SK-N-SH (cell line): ENCODE data around the gene LGALS9C. TPM values are rescaled to one million over a fixed set of nuclear protein-coding genes. Genes with fewer than 3 reads are reported as not detected.
"Not testable (repeated sequence)": the region's sequence is repeated elsewhere in the genome, so short reads cannot be mapped to it uniquely, and the experiment has no call there.

Source experiments
- CTCF ChIA-PET: fragments of 300-600, 350-600 bp; formaldehyde crosslinking; extraction: SDS; loops from one replicate; lab custom pipeline; 2021; lab: Yijun Ruan, JAX
- POLR2A ChIA-PET: fragments of 350-600 bp; sonication (Branson Sonifier 250); formaldehyde crosslinking; extraction: SDS; loops from one replicate; lab custom pipeline; 2020; ENCODE audit warnings: antibody characterized with exemption, inconsistent platforms; lab: Yijun Ruan, JAX
- DNase-seq: peaks from one replicate; pipeline ENCODE4 v3.0.0; 2012
- H2AFZ ChIP-seq: fragments of 200-600 bp; sonication (generic); 2 replicates; pipeline ENCODE4 v1.8.1; 2016; ENCODE audit warnings: antibody characterized with exemption, mild to moderate bottlenecking, low read depth
- H3F3A ChIP-seq: fragments of 200-600 bp; sonication (generic); replicated peaks from 2 replicates; pipeline ENCODE3; 2016; ENCODE audit warnings: antibody characterized with exemption, mild to moderate bottlenecking; ENCODE audit not compliant: insufficient read depth
- H3K27ac ChIP-seq, 2 experiments: fragments of 200-500 bp in 1 of 2; fragments of 200-600 bp in 1 of 2; sonication (Bioruptor generic) in 1 of 2; sonication (generic), shearing (Covaris generic) in 1 of 2; 2 replicates each; pipeline versions ENCODE4 v1.5.1 to v1.6.1; 2014 to 2016; ENCODE audit warnings: low read depth in 2 of 2, inconsistent platforms in 1 of 2, low read length in 1 of 2, mild to moderate bottlenecking in 1 of 2, mixed read lengths in 1 of 2
- H3K27me3 ChIP-seq: fragments of 200-600 bp; sonication (generic), shearing (Covaris generic); 2 replicates; pipeline ENCODE4 v1.6.1; 2016; ENCODE audit warnings: mixed run types; ENCODE audit not compliant: insufficient read depth
- H3K36me3 ChIP-seq, 2 experiments: fragments of 200-500 bp in 1 of 2; fragments of 200-600 bp in 1 of 2; sonication (Bioruptor generic) in 1 of 2; sonication (generic) in 1 of 2; replicated peaks in 1 of 2; 2 replicates each; pipeline versions ENCODE3 to v1.5.1; 2014 to 2016; ENCODE audit warnings: low read length in 1 of 2, mild to moderate bottlenecking in 1 of 2; ENCODE audit not compliant: insufficient read depth in 2 of 2, control insufficient read depth in 1 of 2
- H3K4me1 ChIP-seq, 2 experiments: fragments of 200-500 bp in 1 of 2; fragments of 200-600 bp in 1 of 2; sonication (Bioruptor generic) in 1 of 2; sonication (generic), shearing (Covaris generic) in 1 of 2; 2 replicates each; pipeline versions ENCODE4 v1.5.1 to v1.6.1; 2014 to 2016; ENCODE audit warnings: low read depth in 1 of 2, low read length in 1 of 2, mixed run types in 1 of 2; ENCODE audit not compliant: insufficient read depth in 2 of 2, control insufficient read depth in 1 of 2
- H3K4me2 ChIP-seq: fragments of 200-600 bp; sonication (generic), shearing (Covaris generic); 2 replicates; pipeline ENCODE4 v1.6.1; 2017; ENCODE audit warnings: mixed run types
- H3K4me3 ChIP-seq, 2 experiments: fragments of 200-500 bp in 1 of 2; fragments of 200-600 bp in 1 of 2; sonication (Bioruptor generic) in 1 of 2; sonication (generic), shearing (Covaris generic) in 1 of 2; 2 replicates each; pipeline versions ENCODE4 v1.5.1 to v1.8.1; 2014 to 2016; ENCODE audit warnings: low read depth in 2 of 2, inconsistent platforms in 1 of 2, low read length in 1 of 2, mild to moderate bottlenecking in 1 of 2, mixed read lengths in 1 of 2, moderate library complexity in 1 of 2
- H3K79me2 ChIP-seq: fragments of 200-600 bp; sonication (generic); 2 replicates; pipeline ENCODE4 v1.8.1; 2017; ENCODE audit warnings: mild to moderate bottlenecking; ENCODE audit not compliant: insufficient read depth
- H3K9ac ChIP-seq: fragments of 200-600 bp; sonication (generic); 2 replicates; pipeline ENCODE4 v1.6.1; 2017; ENCODE audit warnings: mixed run types
- H3K9me2 ChIP-seq: fragments of 200-600 bp; sonication (generic); 2 replicates; pipeline ENCODE4 v1.6.1; 2017; ENCODE audit warnings: mixed run types
- H3K9me3 ChIP-seq: fragments of 200-600 bp; sonication (generic); 2 replicates; pipeline ENCODE4 v1.6.1; 2017; ENCODE audit warnings: mixed run types, mild to moderate bottlenecking, moderate library complexity
- H4K20me1 ChIP-seq: fragments of 200-600 bp; sonication (generic); 2 replicates; pipeline ENCODE4 v1.6.1; 2017; ENCODE audit warnings: mild to moderate bottlenecking, mixed run types; ENCODE audit not compliant: insufficient read depth
- WGBS: methylation state at CpG from one replicate; pipeline ENCODE4 v1.1.6; 2017; ENCODE audit warnings: low lambda C conversion rate; 5-methylcytosine and 5-hydroxymethylcytosine counted together
- polyA plus RNA-seq, 3 experiments: library from polyadenylated mRNA; depleted of rRNA; stranded (reverse); fragments of >200 nt; gene quantifications; 2 replicates each; pipeline ENCODE4 v1.2.3, GENCODE V29; 2012

The LGALS9C gene
- polyA plus RNA-seq, 1 of the 3 experiments (the other 2 are of a cell fraction), result not detected

DNA sequence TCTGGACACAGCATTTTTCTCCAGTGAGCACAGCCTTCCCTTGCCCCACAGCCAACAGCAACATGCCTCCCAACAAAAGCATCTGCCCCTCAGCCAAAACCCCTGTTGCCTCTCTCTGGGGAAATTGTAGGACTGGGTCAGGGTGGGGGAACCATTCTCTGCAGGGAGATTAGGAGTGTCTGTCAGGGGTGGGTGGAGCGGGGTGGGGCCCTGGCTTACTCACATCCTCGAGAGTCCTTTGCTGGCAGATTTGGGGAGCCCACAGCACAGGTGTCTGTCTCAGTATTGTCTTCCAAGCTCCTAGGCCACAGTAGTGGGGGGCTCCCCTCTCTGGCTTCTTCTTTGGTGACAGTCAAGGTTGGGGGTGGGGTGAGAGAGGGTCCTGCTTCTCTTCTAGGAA is 28.3 kb upstream of the LGALS9C start:
- H3K79me2 ChIP-seq, H3F3A ChIP-seq, H3K4me1 ChIP-seq, DNase-seq, H3K4me2 ChIP-seq, H3K9ac ChIP-seq, H3K9me2 ChIP-seq, H4K20me1 ChIP-seq, CTCF ChIA-PET, H3K36me3 ChIP-seq, POLR2A ChIA-PET, H3K9me3 ChIP-seq, H3K27ac ChIP-seq, H3K27me3 ChIP-seq, H2AFZ ChIP-seq, H3K4me3 ChIP-seq: not testable (repeated sequence)
- WGBS, result no CpG with 5 or more reads among the region's 2 CpGs

DNA sequence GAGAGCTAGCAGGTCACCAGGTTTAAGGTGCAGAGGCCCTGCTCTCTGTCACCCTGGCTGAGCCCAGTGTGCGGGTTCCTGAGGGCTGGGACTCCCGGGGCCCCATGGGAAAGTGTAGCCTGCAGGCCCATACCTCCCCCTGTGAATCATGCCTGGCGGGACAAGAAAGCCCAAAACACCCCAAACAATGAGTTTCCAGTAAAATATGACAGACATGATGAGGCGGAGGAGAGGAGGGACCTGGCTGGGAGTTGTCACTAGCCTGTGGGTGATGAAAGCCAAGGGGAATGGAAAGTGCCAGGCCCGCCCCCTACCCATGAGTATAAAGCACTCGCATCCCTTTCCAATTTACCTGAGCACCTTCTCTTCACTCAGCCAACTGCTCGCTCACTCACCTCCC is 26.8 kb upstream of the LGALS9C start:
- H3F3A ChIP-seq, H3K4me2 ChIP-seq, H3K9me2 ChIP-seq, H3K4me3 ChIP-seq, H3K27ac ChIP-seq, H4K20me1 ChIP-seq, H3K27me3 ChIP-seq, CTCF ChIA-PET, H3K36me3 ChIP-seq, DNase-seq, H3K79me2 ChIP-seq, POLR2A ChIA-PET, H3K9ac ChIP-seq, H3K4me1 ChIP-seq, H3K9me3 ChIP-seq, H2AFZ ChIP-seq: not testable (repeated sequence)
- 83% methylated on average over 1 of the region's 7 CpGs for whole genome bisulfite sequencing

DNA sequence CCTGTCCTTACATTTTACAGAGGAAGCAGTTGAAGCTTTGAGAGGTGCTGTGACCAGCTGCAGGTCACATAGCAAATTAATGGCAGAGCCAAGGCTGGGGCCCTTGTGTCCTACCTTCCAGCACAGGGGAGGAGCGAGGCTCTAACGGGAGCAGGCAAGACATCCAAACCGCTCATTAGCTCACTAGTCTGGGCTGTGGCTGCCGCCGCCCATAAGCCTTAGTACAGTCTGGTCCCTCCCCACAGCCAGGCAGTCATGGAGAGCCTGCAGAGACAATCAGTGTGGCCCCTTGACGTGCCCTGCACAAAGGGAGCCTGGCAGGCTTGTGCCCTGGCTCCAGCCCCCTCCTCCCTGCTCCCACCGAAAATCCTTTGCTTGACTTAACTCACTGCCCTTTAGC is 25.6 kb upstream of the LGALS9C start:
- POLR2A ChIA-PET, CTCF ChIA-PET, H3K4me3 ChIP-seq, H3K4me2 ChIP-seq, H4K20me1 ChIP-seq, H3K27ac ChIP-seq, H3K79me2 ChIP-seq, H3F3A ChIP-seq, H2AFZ ChIP-seq, H3K9ac ChIP-seq, H3K9me2 ChIP-seq, H3K27me3 ChIP-seq, H3K4me1 ChIP-seq, DNase-seq, H3K9me3 ChIP-seq, H3K36me3 ChIP-seq: not testable (repeated sequence)
- no CpG with 5 or more reads among the region's 7 CpGs for WGBS

DNA sequence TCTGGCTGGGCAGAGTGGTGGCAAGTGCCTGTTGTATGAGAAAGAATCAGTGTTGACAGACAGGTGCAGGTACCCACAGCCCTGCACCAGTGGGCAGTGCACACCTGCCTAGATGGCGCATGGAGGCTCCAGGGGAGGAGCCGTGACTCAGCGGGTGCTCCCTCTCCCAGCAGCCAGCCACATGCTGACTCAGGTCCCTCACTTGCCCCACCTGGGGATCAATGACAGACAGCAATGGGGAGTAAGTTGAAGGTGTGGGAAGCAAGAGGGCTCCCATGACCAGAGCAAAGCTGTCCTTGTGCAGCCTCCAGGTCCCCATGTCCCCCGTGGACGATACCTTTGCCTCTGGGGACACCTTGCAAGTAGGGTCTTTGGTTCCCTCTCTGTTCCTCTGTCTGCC is 24.6 kb upstream of the LGALS9C start:
- H3K9me3 ChIP-seq, H3K9me2 ChIP-seq, DNase-seq, H3K79me2 ChIP-seq, H3K27ac ChIP-seq, H3K27me3 ChIP-seq, H3K36me3 ChIP-seq, H3K4me1 ChIP-seq, H3K4me3 ChIP-seq, H2AFZ ChIP-seq, H3K9ac ChIP-seq, POLR2A ChIA-PET, CTCF ChIA-PET, H3F3A ChIP-seq, H3K4me2 ChIP-seq, H4K20me1 ChIP-seq: not testable (repeated sequence)
- no CpG with 5 or more reads among the region's 5 CpGs for WGBS

DNA sequence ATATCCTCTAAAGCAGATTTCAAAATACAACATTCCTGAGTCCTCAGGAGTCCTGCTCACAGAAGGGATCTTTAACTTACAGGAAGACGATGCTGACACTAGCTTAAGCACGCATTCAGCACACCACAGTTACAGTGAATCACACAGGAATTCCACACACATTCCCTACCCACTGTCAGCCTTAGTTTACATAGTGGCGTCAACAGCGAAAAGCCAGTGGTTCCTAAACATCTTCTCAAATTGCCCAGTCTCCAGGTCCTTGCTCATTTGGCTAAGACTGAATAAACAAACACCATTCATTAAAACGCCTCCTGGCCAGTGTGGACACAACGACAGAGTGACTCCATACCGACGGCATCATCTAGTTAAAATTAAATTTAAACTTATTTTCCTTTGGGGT is 17.6 kb upstream of the LGALS9C start:
- H3K4me3 ChIP-seq, H3K79me2 ChIP-seq, H4K20me1 ChIP-seq, H2AFZ ChIP-seq, DNase-seq, H3K9me2 ChIP-seq, H3K27ac ChIP-seq, H3K4me2 ChIP-seq, H3K27me3 ChIP-seq, H3F3A ChIP-seq, POLR2A ChIA-PET, CTCF ChIA-PET, H3K9ac ChIP-seq, H3K4me1 ChIP-seq, H3K36me3 ChIP-seq, H3K9me3 ChIP-seq: not testable (repeated sequence)
- 38% methylated on average over 8 of the region's 8 CpGs for WGBS

DNA sequence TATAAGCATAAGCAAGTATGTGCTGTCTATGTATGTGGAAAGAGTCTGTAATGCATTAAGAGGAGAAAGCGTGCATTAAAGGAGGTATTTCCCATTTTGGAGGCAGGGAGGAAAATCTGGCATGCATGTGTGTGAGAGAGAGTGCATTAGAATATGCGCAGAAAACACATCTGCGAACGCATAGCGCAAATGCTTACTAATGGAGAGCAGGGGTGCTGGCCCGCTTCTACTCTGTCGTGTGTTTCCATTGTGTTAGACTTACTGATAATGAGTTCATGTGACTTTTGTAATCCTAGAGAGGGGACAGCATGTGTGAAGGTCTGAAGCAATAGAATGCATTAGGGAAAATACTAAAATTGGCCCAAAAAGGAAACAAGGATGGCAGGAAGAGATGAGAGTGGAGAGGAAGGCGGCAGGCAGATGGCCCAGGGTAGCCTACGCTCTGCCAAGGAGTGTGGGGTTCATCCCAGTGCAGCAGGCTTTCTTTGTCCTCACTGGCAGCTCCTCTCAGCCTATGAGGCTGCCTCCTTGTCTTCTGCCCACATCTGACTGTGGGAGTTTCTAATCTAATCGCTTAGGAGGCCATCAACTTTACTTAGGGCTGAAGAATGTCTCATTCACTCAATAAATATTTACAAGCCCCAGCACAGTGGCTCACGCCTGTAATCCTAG is 12.6 kb upstream of the LGALS9C start:
- H3F3A ChIP-seq, H3K9me3 ChIP-seq, H3K27me3 ChIP-seq, H2AFZ ChIP-seq, H3K36me3 ChIP-seq, H3K4me2 ChIP-seq, H3K4me1 ChIP-seq, H4K20me1 ChIP-seq, POLR2A ChIA-PET, CTCF ChIA-PET, H3K79me2 ChIP-seq, H3K27ac ChIP-seq, H3K4me3 ChIP-seq, H3K9ac ChIP-seq, DNase-seq, H3K9me2 ChIP-seq: not testable (repeated sequence)
- WGBS, result 69% methylated on average over 9 of the region's 11 CpGs
